IMR-90 (cell line): ENCODE measurements around the gene MAJIN. TPM values are rescaled to one million over a fixed set of nuclear protein-coding genes. Genes with fewer than 3 reads are reported as not detected.

ENCODE experiments used
- ATAC-seq: fragments of 200-7000 bp; cut with Tn5 transposase; 2 replicates; pipeline ENCODE4 v1.9.1; 2020; ENCODE audit warnings: low read depth, mild to moderate bottlenecking, moderate library complexity
- BruUV-seq: library from RNA; stranded (reverse); fragments of 400-500 nt; replicated peaks from 2 replicates; lab custom pipeline; 2021; lab: Mats Ljungman, UMichigan
- CTCF ChIA-PET: fragments of 300-600 bp; formaldehyde crosslinking; extraction: SDS; loops from one replicate; lab custom pipeline; 2021; ENCODE audit warnings: antibody characterized with exemption; lab: Yijun Ruan, JAX
- POLR2A ChIA-PET: fragments of 300-600 bp; sonication (Branson Sonifier 250); formaldehyde crosslinking; loops from one replicate; lab custom pipeline; 2022; ENCODE audit warnings: antibody characterized with exemption; ENCODE audit not compliant: unreplicated experiment; lab: Charles Lee
- DNase-seq: peaks from one replicate; pipeline ENCODE4 v3.0.0; 2013
- H2AFZ ChIP-seq: replicated peaks from 2 replicates; pipeline ENCODE3; 2013; ENCODE audit warnings: low read length, mild to moderate bottlenecking; ENCODE audit not compliant: poor library complexity
- H2AK5ac ChIP-seq: 2 replicates; pipeline ENCODE4 v1.6.1; 2013; ENCODE audit warnings: low read depth, low read length, inconsistent platforms
- H2AK9ac ChIP-seq: replicated peaks from 2 replicates; pipeline ENCODE3; 2013; ENCODE audit warnings: mild to moderate bottlenecking, low read depth, low read length, moderate library complexity; ENCODE audit not compliant: poor library complexity
- H2BK120ac ChIP-seq: 2 replicates; pipeline ENCODE4 v1.6.1; 2013; ENCODE audit warnings: low read depth, low read length, inconsistent platforms
- H2BK15ac ChIP-seq: 3 replicates; pipeline ENCODE4 v1.6.1; 2013; ENCODE audit warnings: low read depth, low read length, inconsistent platforms
- H2BK20ac ChIP-seq: 2 replicates; pipeline ENCODE4 v1.6.1; 2013; ENCODE audit warnings: low read depth, mild to moderate bottlenecking, inconsistent platforms, low read length, moderate library complexity
- H2BK5ac ChIP-seq: 2 replicates; pipeline ENCODE4 v1.6.1; 2013; ENCODE audit warnings: mild to moderate bottlenecking, low read depth, low read length, inconsistent platforms; ENCODE audit not compliant: poor library complexity, severe bottlenecking
- H3K14ac ChIP-seq: replicated peaks from 2 replicates; pipeline ENCODE4 v1.6.1; 2013; ENCODE audit warnings: low read depth, low read length, inconsistent platforms
- H3K18ac ChIP-seq: 2 replicates; pipeline ENCODE4 v1.6.1; 2013; ENCODE audit warnings: low read depth, low read length, control low read depth
- H3K23ac ChIP-seq: 2 replicates; pipeline ENCODE4 v1.6.1; 2013; ENCODE audit warnings: low read depth, low read length, inconsistent platforms
- H3K27ac ChIP-seq: 2 replicates; pipeline ENCODE4 v1.5.1; 2013; ENCODE audit warnings: mild to moderate bottlenecking, control low read depth, low read length; ENCODE audit not compliant: insufficient read depth
- H3K27me3 ChIP-seq: 2 replicates; pipeline ENCODE4 v1.6.1; 2013; ENCODE audit warnings: low read length; ENCODE audit not compliant: control insufficient read depth, insufficient read depth
- H3K36me3 ChIP-seq: 2 replicates; pipeline ENCODE4 v1.6.1; 2013; ENCODE audit warnings: low read length, mixed read lengths; ENCODE audit not compliant: control insufficient read depth, insufficient read depth
- H3K4ac ChIP-seq: 2 replicates; pipeline ENCODE4 v1.6.1; 2013; ENCODE audit warnings: low read depth, low read length, inconsistent platforms
- H3K4me1 ChIP-seq: 2 replicates; pipeline ENCODE4 v1.6.1; 2013; ENCODE audit warnings: low read length, mixed read lengths; ENCODE audit not compliant: control insufficient read depth, insufficient read depth
- H3K4me2 ChIP-seq: 2 replicates; pipeline ENCODE4 v1.6.1; 2013; ENCODE audit warnings: low read depth, mild to moderate bottlenecking, control low read depth, low read length, moderate library complexity
- H3K4me3 ChIP-seq: 2 replicates; pipeline ENCODE4 v1.5.1; 2013; ENCODE audit warnings: low read depth, mild to moderate bottlenecking, control low read depth, low read length, moderate library complexity; ENCODE audit not compliant: insufficient read depth
- H3K56ac ChIP-seq: 2 replicates; pipeline ENCODE4 v1.6.1; 2013; ENCODE audit warnings: low read length, inconsistent platforms; ENCODE audit not compliant: insufficient read depth; ENCODE audit errors: extremely low read depth
- H3K79me1 ChIP-seq, 2 experiments: 2 replicates each; pipeline ENCODE4 v1.6.1; 2013; ENCODE audit warnings: low read length in 2 of 2, inconsistent platforms in 1 of 2, low read depth in 1 of 2
- H3K9ac ChIP-seq: 2 replicates; pipeline ENCODE4 v1.6.1; 2013; ENCODE audit warnings: low read depth, low read length, control low read depth
- H3K9me1 ChIP-seq: 2 replicates; pipeline ENCODE4 v1.6.1; 2013; ENCODE audit warnings: low read length, inconsistent platforms; ENCODE audit not compliant: insufficient read depth
- H3K9me3 ChIP-seq: 2 replicates; pipeline ENCODE4 v1.6.1; 2013; ENCODE audit warnings: low read length; ENCODE audit not compliant: control insufficient read depth, insufficient read depth
- H4K20me1 ChIP-seq: 2 replicates; pipeline ENCODE4 v1.6.1; 2013; ENCODE audit warnings: low read length, inconsistent platforms; ENCODE audit not compliant: insufficient read depth
- H4K5ac ChIP-seq: 2 replicates; pipeline ENCODE4 v1.6.1; 2013; ENCODE audit warnings: mild to moderate bottlenecking, low read depth, low read length, control low read depth
- H4K8ac ChIP-seq, 2 experiments: 2 replicates each; pipeline ENCODE4 v1.6.1; 2013; ENCODE audit warnings: low read depth in 2 of 2, low read length in 2 of 2, control low read depth in 1 of 2, inconsistent platforms in 1 of 2
- H4K91ac ChIP-seq: 2 replicates; pipeline ENCODE4 v1.6.1; 2013; ENCODE audit warnings: low read depth, low read length, inconsistent platforms; ENCODE audit not compliant: insufficient read depth
- BHLHE40 ChIP-seq: fragments of 150-350 bp; IDR thresholded peaks from 2 replicates; pipeline ENCODE4 v1.6.1; 2016; ENCODE audit warnings: mild to moderate bottlenecking, low read depth, low read length
- CEBPB ChIP-seq: IDR thresholded peaks from 2 replicates; pipeline ENCODE4 v1.6.1; 2012; ENCODE audit warnings: low read depth, low read length, improper control_type of control experiment
- CHD1 ChIP-seq: IDR thresholded peaks from 2 replicates; pipeline ENCODE4 v1.6.1; 2012; ENCODE audit warnings: low read depth, low read length, improper control_type of control experiment
- FOS ChIP-seq: fragments of 150-350 bp; IDR thresholded peaks from 2 replicates; pipeline ENCODE4 v1.6.1; 2016; ENCODE audit warnings: low read depth, low read length
- MAZ ChIP-seq: IDR thresholded peaks from 2 replicates; pipeline ENCODE4 v1.6.1; 2012; ENCODE audit warnings: low read depth, mild to moderate bottlenecking, low read length, improper control_type of control experiment, moderate library complexity, borderline replicate concordance
- NFE2L2 ChIP-seq: fragments of 150-350 bp; IDR thresholded peaks from 2 replicates; pipeline ENCODE4 v1.6.1; 2016; ENCODE audit warnings: low read depth, mild to moderate bottlenecking, low read length
- POLR2A ChIP-seq: IDR thresholded peaks from 2 replicates; pipeline ENCODE4 v1.6.1; 2012; ENCODE audit warnings: mild to moderate bottlenecking, low read depth, low read length
- RAD21 ChIP-seq: IDR thresholded peaks from 2 replicates; pipeline ENCODE4 v1.6.1; 2012; ENCODE audit warnings: low read length, improper control_type of control experiment
- RCOR1 ChIP-seq: IDR thresholded peaks from 2 replicates; pipeline ENCODE4 v1.6.1; 2012; ENCODE audit warnings: mild to moderate bottlenecking, low read length, improper control_type of control experiment; ENCODE audit not compliant: insufficient replicate concordance
- RFX5 ChIP-seq: IDR thresholded peaks from 2 replicates; pipeline ENCODE4 v1.8.0; 2012; ENCODE audit warnings: low read depth, mild to moderate bottlenecking, low read length, moderate library complexity
- SMC3 ChIP-seq: fragments of 150-350 bp; IDR thresholded peaks from 2 replicates; pipeline ENCODE4 v1.6.1; 2016; ENCODE audit warnings: low read depth, mild to moderate bottlenecking, antibody characterized with exemption, low read length, moderate library complexity
- USF2 ChIP-seq: fragments of 150-350 bp; IDR thresholded peaks from 2 replicates; pipeline ENCODE4 v1.6.1; 2017; ENCODE audit warnings: mild to moderate bottlenecking, antibody characterized with exemption, low read length, low read depth
- WGBS, 2 experiments: methylation state at CpG; one replicate each; pipeline versions ENCODE4 v1.1.5 to v1.1.7; 2013; ENCODE audit warnings: missing lambda C conversion rate in 2 of 2; ENCODE audit not compliant: insufficient read length in 1 of 2; ENCODE audit errors: extremely low coverage in 2 of 2; 5-methylcytosine and 5-hydroxymethylcytosine counted together
- dilution Hi-C: fragments of 300-500 bp; cut with HindIII; formaldehyde crosslinking; loops from one replicate; pipeline ENCODE4 v1.14.3; 2018; ENCODE audit warnings: low sequenced_read_pairs; ENCODE audit not compliant: unreplicated experiment
- in situ Hi-C: fragments of 300-500 bp; cut with MboI; formaldehyde crosslinking; loops from 3 replicates; pipeline ENCODE4 v1.14.3; 2019; ENCODE audit warnings: low sequenced_read_pairs, inconsistent platforms, mixed read lengths
- intact Hi-C: fragments of 100-400 bp; cut with micrococcal nuclease; formaldehyde crosslinking; loops from 2 replicates; pipeline ENCODE4 v1.10.0; 2022
- polyA plus RNA-seq, 3 experiments: library from polyadenylated mRNA; depleted of rRNA; stranded (reverse); fragments of >200 nt; gene quantifications; 2 replicates each; pipeline ENCODE4 v1.2.3, GENCODE V29; 2012; ENCODE audit warnings: low replicate concordance in 1 of 3
- total RNA-seq: library from RNA; depleted of rRNA; stranded (reverse); fragments of >200 nt; gene quantifications from 2 replicates; pipeline ENCODE4 v1.2.3, GENCODE V29; 2012
- TF ChIP-seq, protein P1 (sequence below): fragments of 150-350 bp; IDR thresholded peaks from 2 replicates; pipeline ENCODE4 v1.6.1; 2016; ENCODE audit warnings: low read depth, mild to moderate bottlenecking, low read length, moderate library complexity, borderline replicate concordance

MAJIN gene
- total and polyA plus RNA-seq, 2 of the 4 experiments (the other 2 are of a cell fraction), result not detected

- POLR2A ChIA-PET, result no interaction called here
- no peak overlapping the region for H2AK5ac ChIP-seq
- H2BK20ac ChIP-seq, result no peak overlapping the region
- H2AFZ ChIP-seq, result no peak overlapping the region
- dilution Hi-C loops, result no loop called here
- H3K9me3 ChIP-seq, result no peaks in the 10 kb centered on the region
- intact Hi-C loops, result no loop called here
- H4K5ac ChIP-seq, result no peak overlapping the region
- H4K8ac ChIP-seq, result no peak overlapping the region
- TF ChIP-seq NFE2L2, result no peak
- no peak for TF ChIP-seq MAZ
- TF ChIP-seq RCOR1, result no peak
- TF ChIP-seq, protein P1, sequence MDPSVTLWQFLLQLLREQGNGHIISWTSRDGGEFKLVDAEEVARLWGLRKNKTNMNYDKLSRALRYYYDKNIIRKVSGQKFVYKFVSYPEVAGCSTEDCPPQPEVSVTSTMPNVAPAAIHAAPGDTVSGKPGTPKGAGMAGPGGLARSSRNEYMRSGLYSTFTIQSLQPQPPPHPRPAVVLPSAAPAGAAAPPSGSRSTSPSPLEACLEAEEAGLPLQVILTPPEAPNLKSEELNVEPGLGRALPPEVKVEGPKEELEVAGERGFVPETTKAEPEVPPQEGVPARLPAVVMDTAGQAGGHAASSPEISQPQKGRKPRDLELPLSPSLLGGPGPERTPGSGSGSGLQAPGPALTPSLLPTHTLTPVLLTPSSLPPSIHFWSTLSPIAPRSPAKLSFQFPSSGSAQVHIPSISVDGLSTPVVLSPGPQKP, result no peak
- TF ChIP-seq SMC3, result no peak
- TF ChIP-seq RAD21, result no peak
- TF ChIP-seq CHD1, result no peak
- TF ChIP-seq USF2, result no peak
- no peak for TF ChIP-seq FOS
- TF ChIP-seq BHLHE40, result no peak
- TF ChIP-seq POLR2A, result no peak
- no peak for TF ChIP-seq RFX5
- no peak for TF ChIP-seq CEBPB
- H4K20me1 ChIP-seq, result peaks cover 4% of the 10 kb centered on the region; the same call in 1 of the 2 replicates
- H3K9ac ChIP-seq, result no peak overlapping the region
- H2BK5ac ChIP-seq, result no peak overlapping the region
- H2BK15ac ChIP-seq, result no peak overlapping the region
- no peak for ATAC-seq
- no peaks in the 10 kb centered on the region for H3K79me1 ChIP-seq
- no peak overlapping the region for H3K56ac ChIP-seq
- no peaks in the 10 kb centered on the region for H3K4me1 ChIP-seq
- WGBS, 2 experiments, result 100% methylated on average over 1 of the region's 14 CpGs; no CpG with 5 or more reads in 1 of the 2 experiments
- in situ Hi-C loops, result no loop called here
- no peaks in the 10 kb centered on the region for H3K27me3 ChIP-seq
- H3K4me2 ChIP-seq, result no peak overlapping the region
- H3K14ac ChIP-seq, result no peak overlapping the region
- no peak overlapping the region for H3K27ac ChIP-seq
- BruUV-seq, result no TSS peak
- H2BK120ac ChIP-seq, result no peak overlapping the region
- no peak overlapping the region for H3K18ac ChIP-seq
- no peak overlapping the region for H4K91ac ChIP-seq
- CTCF ChIA-PET, result no interaction called here
- H3K23ac ChIP-seq, result no peak overlapping the region
- no peaks in the 10 kb centered on the region for H3K9me1 ChIP-seq
- H3K36me3 ChIP-seq, result peaks cover 40% of the 10 kb centered on the region
- DNase-seq, result no peak
- H2AK9ac ChIP-seq, result no peak overlapping the region
- H3K4me3 ChIP-seq, result no peak overlapping the region
- H3K4ac ChIP-seq, result no peak overlapping the region
Observed at GRCh38 chr11:64896448-64897022, 75.4 kb downstream of the MAJIN start.
